HG03108 (cell line): ENCODE results near the gene ITFG2.

Experiments
- ATAC-seq: cut with Tn5 transposase; IDR thresholded peaks from one replicate; pipeline ENCODE4 v1.9.1; 2021; ENCODE audit warnings: moderate library complexity; ENCODE audit not compliant: unreplicated experiment

ITFG2 gene

DNA sequence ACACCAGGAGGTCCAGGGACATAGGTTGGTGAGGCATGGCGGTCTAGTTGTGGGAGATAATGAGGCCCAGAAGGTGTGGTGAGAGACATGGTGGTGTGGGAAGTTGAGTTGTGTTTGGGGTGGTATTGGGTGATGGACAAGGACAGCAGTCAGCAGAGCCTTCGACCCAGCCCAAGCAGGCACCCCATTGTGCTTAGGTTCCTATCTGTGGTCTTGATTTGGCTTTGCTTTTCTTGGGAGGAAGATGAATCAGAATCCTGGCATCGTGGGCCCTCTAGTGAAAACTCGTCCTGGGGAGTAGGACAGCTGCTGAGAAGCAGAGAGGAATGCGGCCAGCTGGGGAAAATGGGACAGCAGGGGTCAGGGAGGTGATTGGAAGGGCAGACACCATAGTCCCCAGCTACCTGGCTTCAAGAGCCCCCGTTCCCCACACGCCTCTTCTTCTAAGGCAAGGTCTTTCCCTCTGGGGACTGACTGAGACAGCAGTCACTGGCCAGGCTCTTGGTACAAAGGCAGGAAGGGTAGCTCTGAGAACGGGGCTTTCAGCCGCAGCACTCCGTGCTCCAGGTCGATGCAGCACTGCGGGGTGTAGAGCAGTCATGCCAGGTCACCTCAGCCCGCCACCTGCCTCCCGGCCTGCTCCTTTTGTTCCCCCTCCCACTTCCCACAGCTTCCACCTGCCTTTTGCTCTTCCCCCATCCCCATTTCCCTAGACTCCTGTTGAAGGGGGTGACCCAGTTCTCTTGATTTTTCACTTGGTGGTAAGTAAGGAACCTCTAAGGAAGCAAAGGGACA is 14.4 kb downstream of the ITFG2 start:
- no peak for ATAC-seq

- no peak for ATAC-seq
Observed at GRCh38 chr12:2829275-2829674, 16.8 kb downstream of the ITFG2 start.

DNA sequence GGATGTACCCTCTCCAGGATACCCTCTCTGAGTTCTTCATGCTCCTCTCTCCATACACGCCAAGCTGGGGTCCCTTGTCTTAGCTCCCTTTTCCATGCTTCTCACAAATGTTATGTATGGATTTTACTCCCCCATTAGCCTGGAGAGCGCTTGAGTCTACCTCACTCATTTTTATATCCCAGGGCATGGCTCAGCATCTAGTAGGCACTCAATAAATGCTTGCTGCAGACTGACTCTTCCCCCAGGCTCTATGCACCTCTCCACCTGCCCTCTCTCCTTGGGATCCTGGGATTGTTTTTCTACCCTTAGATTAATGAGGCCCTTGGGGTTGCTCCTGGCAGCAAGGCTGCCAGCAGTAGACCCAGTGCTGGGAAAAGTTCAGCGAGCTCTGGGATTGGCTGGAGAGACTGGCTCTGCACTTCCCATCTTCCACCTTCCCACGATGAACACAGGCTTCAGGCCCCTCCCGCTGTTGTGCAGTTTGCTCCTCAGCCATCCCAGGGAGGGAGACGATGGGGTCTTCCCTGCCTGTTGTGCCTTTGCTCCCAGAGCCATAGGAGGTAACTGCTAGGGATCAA is 20.2 kb downstream of the ITFG2 start:
- no peak for ATAC-seq

GRCh38 chr12:2833327-2833726 is 20.9 kb downstream of the ITFG2 start:
- no peak for ATAC-seq

DNA sequence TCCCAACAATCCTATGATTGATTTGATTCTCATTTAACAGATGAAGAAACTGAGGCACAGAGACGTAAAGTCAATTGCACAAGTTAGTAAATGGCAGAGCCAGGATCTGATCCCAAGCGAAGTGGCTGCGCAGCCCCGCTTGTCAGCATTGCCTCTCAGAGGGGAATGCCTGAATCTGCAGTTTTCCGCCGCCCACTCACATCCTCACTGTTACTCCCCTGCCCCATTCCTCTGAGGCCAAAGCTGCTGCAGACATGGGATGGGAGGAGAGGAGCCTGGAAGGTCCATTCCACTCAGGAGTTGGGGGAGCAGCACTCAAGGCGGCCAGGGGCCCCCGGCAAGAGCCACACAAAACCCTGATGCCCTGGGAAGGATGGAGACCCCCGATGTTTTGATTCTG is 21.3 kb downstream of the ITFG2 start:
- ATAC-seq, result no peak

DNA sequence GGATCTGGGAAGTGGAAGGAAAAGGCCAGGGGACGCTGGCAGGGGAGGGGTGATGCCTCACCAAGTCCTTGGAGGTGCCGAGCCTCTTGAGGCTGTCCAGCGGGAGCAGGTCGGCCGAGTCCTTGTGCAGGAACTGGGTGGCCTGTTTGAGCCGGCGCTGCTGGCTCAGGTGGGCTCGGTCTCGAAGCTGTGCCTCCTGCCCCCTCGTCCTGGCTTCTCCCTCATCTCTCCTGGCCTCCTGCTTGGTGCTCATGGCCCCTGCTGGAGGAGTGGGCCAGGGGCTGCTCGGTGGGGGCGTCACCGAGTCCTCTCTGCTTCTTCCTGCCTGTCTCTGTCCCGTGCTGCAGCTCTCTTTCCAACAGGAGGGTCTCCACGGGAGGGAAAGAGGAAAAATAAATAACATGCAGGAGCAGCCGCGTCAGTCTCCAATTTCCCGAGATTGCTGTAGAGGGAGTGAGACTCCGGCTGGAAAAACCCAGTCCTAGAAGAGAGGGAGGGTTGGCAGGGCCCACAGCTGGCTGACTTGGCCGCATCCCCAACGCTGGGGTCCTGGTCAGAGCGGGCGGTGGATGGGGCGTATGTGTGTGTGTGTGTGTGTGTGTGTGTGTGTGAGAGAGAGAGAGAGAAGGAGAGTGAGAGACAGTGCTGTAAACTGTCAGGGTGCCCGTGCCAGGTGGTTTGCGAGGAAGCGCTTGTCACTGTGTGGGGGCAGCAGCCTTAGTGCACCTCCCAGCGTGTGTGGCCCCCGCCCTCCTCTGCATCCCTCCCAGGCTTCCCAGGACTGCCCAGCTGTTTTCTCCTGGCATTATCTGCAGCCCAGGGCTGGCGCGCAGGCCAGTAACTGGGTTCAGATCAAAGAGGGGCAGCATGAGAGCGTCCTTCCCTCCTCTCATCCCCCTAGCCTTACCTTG is 22.4 kb downstream of the ITFG2 start, which contains the start of gene NRIP2:
NRIP2 (minus strand) TSS at position 455 of the 911 bp plus-strand sequence; CDS start at position 403, 52 bp downstream.
- ATAC-seq, result no peak

DNA sequence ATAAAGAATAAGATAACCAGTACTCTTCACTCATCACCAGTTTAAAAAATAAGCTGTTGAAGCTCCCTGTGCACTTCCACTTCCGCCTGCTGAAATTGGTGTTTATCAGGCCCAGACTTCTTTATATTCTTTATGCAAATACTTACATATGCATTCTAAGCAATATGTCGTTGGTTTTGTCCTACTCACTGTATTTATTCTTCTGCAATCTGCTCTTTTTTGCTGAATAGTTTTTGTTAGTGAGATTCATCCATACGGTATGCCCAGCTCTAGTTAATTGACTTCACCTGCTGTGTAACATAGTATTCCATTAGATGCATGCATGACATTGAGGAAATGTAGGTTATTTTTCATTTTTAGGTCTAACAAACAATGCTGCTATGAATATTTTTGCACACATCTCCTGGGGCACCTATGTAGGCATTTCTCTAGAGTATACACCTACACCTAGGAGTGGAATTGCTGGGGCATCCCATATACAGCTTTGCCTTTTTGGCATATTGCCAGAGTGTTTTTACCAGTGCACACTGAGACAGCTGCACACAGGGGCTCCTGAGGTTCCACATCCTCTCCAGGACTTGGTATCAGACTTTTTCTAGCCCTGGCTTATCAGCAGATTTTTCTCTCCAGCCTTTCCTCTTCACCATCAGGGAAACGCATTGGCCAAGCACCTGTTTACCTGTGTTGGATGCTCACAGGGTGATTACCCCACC is 23.4 kb downstream of the ITFG2 start:
- ATAC-seq, result no peak

- no peak for ATAC-seq
Observed at GRCh38 chr12:2836574-2836973, 24.1 kb downstream of the ITFG2 start.

DNA sequence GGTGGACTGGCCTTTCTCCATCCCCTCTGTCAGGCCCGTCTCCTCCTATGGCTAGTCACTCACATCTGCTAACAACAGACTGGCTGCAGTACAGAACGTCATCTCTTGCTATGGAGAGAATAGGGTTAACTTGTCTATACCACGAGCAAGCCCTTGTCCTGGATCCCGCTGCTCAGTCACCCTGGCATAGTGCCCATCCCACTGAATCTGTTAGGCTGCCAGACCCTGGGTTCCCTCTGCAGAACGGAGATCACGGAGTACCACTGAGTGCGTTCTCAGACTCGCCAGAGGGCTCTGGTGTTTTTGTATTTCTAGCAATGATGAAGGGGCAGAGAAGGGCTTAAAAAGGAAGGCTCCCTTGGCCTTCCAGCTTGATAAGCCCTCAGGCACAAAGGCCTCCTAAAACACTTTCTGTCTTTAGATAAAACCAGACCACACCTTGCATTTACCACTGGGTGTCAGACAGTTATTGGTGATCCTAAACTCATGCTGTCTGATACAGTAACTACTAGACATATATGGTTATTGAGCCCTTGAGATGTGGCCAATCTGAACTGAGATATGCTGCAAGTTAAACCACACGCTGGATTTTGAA is 28.7 kb downstream of the ITFG2 start:
- no peak for ATAC-seq

- ATAC-seq, result no peak
Observed at GRCh38 chr12:2842948-2843347, 30.5 kb downstream of the ITFG2 start.

GRCh38 chr12:2844786-2845185 is 32.3 kb downstream of the ITFG2 start:
- no peak for ATAC-seq

DNA sequence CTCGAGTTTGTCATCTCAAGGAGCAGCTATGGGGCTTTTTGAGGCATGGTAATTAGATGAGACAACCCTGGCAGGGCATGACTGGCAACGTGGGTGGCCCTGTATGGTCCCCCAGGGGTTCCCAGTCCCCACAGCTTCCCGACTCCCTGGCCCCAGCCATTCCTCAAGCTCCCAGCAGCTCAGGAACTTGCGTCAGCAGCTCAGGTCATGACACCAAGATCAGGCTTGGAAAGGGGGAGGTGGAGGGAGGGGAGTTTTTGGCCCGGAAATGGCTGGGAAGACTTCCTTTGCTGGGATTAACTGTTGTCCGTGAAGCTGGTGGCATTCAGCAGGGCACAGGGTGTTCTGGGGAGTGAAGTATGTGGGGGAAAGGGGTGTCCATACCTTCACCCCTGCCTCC is 32.8 kb downstream of the ITFG2 start:
- no peak for ATAC-seq

DNA sequence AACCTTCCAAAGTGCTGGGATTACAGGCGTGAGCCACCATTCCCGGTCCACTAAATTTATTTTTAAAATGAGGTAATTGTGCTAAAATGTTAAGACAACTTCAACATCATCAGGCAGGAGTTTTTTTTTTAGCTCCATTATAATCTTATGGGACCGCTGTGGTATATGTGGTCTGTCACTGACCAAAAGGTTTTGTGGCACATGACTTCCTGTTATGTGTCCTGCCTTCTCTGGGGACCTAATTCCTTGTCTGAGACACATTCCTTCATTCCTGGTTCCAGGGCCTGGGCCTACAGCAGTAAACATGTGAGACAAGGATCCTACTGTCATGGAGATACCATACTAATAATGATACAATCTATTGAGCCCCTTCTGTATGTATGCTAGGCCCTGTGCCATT is 39.5 kb downstream of the ITFG2 start:
- ATAC-seq, result no peak

DNA sequence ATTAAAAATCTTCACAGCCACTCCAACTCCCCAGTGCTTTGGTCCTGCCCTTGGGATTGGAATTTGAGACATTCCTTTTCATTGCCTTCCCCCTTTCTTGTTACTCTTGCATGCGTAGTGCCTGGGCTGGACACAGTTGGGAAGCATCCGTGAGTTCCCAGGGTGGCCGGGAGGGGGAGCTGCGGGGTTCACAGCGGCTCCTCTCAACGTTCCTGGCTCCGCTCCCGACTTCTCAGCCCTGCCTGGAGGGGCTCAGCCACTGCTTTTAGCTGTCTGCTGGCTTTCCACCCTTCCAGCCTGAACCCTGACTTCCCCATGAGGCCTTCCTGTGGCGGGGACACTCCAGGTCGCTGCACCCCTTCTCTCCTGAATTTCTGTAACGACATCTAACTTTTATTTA is 41.2 kb downstream of the ITFG2 start:
- ATAC-seq, result no peak

DNA sequence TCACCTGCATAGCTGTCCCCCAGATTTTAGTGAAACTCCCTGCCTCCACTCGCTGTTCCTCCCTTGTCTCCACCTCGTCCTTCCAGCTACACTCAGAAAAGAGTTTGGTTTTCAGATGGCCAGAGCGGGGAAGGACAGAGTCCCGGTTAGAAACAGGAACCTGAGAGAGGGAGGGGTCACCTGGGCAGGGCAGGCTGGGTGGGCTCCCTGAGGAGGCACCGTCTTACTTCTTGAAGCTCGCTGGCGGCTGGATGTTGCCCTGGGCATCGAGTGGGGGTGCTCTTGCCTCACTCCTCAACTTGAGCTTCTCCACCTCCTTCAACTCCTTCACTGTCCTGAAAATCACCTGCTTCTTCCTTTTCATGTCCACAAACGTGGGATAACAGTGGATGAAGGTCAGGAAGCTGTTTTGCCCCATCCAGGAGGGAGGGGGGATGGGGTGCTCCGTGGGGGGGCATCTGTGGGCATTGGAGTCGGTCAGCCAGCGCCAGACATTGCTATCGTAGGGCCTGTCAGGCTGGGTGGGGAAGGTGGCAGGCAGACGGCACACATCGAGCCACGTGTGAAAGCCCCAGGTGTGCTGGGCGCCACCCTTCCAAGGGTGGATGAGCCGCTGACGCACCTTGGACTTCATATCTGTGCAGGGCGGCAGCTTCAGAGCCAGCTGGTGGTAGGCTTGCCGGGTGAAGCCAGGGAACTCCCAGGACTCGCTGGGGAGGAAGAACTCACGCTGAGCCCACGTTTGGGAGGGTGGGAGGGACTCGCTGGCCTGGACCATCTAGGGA is 42.4 kb downstream of the ITFG2 start:
- no peak for ATAC-seq

- ATAC-seq, result no peak
Observed at GRCh38 chr12:2855546-2855945, 43.1 kb downstream of the ITFG2 start.

DNA sequence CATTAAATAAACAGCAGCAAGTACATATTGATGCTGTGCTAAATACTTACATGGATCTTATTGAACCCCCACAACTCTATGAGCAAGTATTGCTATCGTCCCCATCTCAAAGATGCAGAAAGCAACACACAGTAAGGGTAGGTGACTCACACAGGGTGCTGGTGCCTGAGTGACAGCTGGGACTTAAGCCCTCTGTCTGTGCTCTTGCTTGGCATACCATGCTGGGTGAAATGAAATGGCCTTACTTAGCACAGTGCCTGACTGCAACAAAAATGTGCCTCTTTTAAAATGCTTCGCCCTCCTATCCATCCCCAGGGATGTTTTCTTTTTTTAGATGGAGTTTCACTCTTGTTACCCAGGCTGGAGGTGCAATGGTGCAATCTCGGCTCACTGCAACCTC is 43.6 kb downstream of the ITFG2 start:
- ATAC-seq, result no peak

- ATAC-seq, result no peak
Observed at GRCh38 chr12:2857021-2857431, 44.6 kb downstream of the ITFG2 start, which contains the start of gene TEX52. Gene TEX52, minus strand, starts transcription at chr12:2857039. Its CDS starts 13 bp downstream, at chr12:2857026.

- no peak for ATAC-seq
Observed at GRCh38 chr12:2857576-2857975, 45.1 kb downstream of the ITFG2 start.

- ATAC-seq, result no peak
Observed at GRCh38 chr12:2858334-2858733, 45.9 kb downstream of the ITFG2 start.
